Occipital lobe (tissue), 2 donors: Measurements from ENCODE around the gene RIMS3. TPM values are rescaled to one million over a fixed set of nuclear protein-coding genes. Genes with fewer than 3 reads are reported as not detected.
"Not testable (repeated sequence)": the region's sequence is repeated elsewhere in the genome, so short reads cannot be mapped to it uniquely, and the experiment has no call there.

Experiments
- DNase-seq: peaks from one replicate; lab custom pipeline; 2025; lab: John Stamatoyannopoulos, UW
- total RNA-seq: library from RNA; depleted of rRNA; stranded (reverse); fragments of >200 nt; gene quantifications from one replicate; pipeline ENCODE4 v1.2.3, GENCODE V29; 2014

The RIMS3 gene
- total RNA-seq, 1 donor from 2014 or later: 24.6 TPM

- no peak for DNase-seq
Observed at GRCh38 chr1:40633523-40633922, 32.0 kb downstream of the RIMS3 start.

- no peak for DNase-seq
Observed at GRCh38 chr1:40630488-40631223, 34.8 kb downstream of the RIMS3 start.

GRCh38 chr1:40629546-40629945 lies 35.9 kb downstream of the RIMS3 start:
- not testable (repeated sequence) for DNase-seq

- DNase-seq: no peak
Observed at GRCh38 chr1:40628903-40629292, 36.6 kb downstream of the RIMS3 start.

- DNase-seq: no peak
Observed at GRCh38 chr1:40627987-40628902, 37.2 kb downstream of the RIMS3 start.

GRCh38 chr1:40626383-40626770 lies 39.1 kb downstream of the RIMS3 start:
- no peak for DNase-seq

DNA sequence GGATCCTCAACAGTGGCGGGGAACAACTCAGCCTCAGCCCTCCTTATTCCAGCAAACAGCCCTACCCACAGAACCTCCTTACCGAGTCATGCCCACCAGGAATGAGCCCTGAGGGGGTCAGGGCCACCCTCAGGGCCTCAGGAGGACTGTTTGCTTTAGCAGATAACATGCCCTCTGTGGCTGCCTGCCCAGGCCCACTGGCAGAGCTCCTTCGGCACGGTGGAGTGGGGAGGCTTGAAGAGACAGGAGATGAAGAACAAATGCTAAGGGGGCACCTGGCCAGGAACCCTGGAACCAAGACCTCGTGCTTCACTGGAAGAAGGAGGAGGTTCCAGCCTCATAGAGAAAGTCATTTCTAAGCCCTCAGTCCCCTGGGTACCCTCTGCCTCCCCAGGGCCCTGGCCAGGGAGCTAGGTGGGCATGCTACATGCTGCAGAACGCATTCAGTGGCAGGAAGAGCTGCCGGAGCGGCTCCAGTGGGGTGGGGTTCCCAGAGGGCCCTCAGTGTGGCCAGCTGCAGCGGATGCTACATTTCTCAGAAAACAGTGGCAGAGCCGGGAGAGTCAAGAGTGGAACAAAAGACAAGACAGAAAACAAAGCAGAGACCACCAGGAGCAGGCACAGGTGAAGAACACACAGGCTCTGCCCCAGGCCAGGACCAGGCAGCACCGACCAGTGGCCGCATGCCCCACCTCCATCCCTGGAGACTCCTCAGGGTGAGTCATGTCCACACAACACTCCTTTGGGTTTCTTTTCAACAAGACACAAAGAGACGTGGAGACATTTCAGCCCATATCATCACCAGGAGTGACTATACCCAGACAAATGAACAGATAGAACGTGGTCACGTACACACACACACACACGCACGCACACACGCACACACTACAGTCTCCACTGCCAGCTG lies 39.8 kb downstream of the RIMS3 start:
- DNase-seq: no peak

GRCh38 chr1:40625076-40625475 lies 40.4 kb downstream of the RIMS3 start:
- no peak for DNase-seq

DNA sequence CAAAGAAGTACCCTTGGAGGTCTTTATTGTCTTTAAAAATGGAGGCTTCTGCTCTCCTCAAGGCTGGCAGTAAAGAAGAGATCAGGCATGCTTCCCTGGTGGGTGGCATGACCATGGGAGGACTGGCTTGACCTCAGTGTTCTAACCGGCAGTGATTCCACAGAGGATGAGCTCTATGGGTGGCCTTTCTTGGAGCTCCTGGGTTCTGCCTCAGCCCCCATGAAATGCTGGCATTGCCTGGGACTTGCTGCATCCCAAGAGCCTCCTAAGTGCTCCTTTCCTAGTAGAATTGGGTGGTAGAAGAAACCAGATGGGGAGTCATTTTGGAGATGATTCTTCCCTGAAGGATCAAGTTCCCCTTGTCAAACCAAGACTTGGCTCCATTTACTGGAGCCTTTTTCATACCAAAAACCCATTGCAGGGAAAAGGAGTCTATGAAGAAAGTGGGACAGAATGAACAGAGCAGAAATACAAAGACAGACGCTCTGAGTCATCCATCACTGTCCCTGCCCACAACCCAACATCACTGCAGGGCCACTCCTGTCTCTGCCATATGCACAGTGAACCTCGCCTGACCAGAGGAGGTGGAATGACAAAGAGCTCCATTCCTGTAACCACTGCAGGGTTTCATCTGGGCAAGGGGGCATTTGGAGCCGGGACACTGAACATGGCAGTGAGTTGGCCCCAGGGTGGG lies 42.4 kb downstream of the RIMS3 start:
- DNase-seq: peak; percentile 54

DNA sequence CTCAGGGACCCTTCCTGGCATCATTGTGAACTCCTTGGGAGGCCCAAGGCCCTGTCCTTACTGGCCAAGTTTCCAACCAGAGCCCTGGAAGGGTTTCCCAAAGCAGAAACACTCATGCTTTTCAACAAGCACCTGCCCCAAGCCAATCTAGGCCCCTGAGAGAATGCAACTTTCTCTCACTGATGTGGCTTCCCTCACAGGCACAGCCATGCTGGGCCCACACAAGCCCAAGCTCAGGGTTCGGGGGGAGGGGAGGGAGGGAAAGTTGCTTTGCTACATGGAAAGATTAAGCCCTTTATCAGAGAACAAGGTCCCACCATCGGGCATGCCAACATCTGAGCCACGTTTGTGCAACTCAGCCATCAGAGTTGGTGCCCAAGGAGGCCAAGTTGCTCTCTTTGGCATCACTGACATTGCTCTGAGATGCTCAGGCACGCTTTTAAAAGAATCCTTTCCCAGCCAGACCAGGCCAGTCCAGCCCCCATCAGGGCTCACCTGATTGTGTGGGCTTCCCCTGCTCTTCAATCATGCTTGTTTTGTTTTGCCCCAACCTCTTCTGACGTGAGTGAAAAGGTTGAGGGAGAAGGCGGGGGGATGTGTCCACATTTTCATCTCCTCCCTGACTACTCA lies 43.5 kb downstream of the RIMS3 start:
- no peak for DNase-seq

DNA sequence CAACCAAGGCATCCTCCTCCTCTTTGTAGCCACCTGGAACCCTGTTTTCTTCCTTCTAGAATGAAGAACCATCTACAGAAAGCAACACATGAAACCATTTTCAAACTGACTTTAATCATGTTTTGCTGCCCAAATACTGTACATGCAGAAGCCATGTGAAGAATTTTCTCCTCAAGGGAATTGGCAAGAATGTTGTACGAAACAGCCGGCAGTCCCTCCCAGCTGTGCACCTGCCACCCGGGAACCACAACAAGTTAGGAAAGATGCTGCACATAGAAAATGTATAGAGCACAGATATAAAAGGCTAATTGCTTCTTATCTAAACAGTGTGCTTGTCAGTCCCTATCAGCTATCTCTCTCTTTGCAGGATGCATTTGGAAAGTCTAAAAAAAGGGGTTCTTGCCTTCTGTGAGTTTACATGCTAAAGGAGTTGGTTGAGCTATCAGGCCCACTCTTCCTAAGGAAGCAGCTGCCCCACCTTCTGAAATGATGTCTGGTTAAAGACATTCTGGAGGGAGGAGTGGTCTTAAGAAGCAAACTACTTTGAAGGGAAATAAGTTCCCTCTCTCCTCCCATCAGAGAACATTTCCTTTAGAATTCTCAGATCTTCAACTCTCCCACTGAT lies 44.8 kb downstream of the RIMS3 start:
- no peak for DNase-seq

DNA sequence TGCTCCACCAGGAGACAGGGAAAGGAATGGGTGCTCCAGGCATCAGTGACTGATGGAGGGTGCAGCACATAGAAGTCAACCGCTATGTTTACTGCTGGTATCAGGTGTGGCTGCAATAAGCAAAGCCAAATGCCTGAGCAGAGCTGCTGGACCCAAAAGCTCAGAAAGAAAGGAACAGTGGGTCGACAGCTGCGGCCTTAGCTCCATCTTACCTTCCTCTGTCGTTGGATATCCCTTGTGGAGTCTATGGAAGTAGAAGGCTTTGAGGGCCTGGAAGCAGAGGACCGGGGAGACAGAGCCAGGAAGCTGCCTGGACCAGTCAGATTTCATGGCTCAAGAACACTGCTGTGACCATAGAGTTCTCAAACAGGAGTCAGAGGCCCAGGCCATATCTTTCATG lies 45.3 kb downstream of the RIMS3 start:
- DNase-seq: no peak

- no peak for DNase-seq
Observed at GRCh38 chr1:40618108-40618507, 47.4 kb downstream of the RIMS3 start.

DNA sequence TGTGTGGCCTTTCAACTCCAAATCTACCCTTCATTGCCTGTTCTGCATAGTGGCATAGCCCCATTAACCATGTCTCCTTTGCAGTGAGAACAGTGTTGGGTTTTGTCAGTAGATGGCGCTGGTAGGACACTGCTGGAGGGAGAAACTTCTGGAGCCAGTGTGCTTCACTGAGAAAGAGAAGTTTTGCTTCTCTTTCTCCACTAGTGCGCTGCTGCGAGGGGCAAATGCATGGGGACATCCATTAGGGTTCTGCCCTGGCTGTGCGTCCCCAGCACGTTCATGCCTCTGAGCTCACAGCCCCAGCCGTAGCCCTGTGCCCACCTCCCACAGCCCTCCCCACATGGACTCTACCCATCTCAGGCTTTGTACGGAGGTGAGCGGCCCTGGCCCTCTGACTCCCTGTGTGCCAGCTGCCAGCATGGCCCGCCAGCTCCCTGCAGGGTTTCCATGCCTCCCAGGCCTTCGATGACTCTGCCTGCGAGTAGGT lies 53.1 kb downstream of the RIMS3 start:
- peak; percentile 59 for DNase-seq

DNA sequence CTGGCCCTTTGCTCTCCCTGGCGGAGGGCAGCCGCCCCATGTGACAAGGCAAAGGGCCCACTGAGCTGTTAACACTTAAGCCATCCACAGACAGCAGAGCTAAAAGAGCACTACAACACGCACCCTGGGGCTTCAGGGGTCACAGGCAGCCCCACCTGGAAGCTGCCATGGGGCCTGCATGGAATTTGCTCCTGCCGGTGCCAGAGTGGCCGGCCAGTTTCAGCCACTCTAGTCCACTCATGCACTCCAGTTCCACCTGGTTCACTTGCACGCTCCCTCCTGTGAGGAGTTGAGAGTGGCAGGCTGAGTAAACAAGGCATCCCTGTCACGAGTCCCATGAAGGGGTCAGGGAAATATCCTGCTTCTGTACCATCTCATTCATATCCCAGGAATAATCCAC lies 55.3 kb downstream of the RIMS3 start:
- DNase-seq: no peak

DNA sequence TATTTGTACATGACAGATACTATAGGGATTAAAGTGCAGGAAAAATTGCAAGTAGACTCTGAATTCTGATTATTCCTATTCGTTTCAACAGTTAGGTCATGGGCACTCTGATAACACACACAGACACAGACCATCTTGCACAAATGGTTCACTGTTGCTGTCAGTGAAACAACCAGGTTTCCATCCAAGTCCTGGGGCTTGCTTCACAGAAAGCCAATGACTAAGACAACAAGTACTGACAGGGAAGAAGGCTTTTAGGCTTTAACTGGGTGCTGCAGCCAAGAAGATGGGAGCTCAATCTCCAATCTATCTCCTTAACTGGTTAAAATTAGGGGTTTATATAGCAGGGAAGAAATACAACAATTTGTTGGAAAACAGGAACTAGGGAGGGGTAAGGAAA lies 57.6 kb downstream of the RIMS3 start:
- DNase-seq: no peak

DNA sequence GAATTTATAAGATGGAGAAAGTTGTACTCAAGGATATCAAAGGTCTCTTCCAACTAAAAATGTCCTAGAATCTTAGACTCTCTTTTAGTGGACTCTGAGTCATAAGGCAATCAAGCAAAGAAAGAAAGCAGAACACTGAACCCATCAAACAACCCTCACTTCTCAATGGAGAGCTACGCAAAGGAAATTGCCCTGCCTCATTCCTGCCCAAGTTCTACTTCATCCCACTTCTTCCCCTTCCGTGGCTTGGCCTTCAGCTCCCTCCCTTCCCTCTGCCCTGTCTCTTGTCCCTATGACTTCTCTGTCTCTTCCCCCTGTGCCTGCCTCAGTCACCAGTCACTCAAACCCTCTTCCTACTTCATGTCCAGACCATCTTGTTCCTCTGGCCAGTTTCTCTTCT lies 58.5 kb downstream of the RIMS3 start:
- no peak for DNase-seq

DNA sequence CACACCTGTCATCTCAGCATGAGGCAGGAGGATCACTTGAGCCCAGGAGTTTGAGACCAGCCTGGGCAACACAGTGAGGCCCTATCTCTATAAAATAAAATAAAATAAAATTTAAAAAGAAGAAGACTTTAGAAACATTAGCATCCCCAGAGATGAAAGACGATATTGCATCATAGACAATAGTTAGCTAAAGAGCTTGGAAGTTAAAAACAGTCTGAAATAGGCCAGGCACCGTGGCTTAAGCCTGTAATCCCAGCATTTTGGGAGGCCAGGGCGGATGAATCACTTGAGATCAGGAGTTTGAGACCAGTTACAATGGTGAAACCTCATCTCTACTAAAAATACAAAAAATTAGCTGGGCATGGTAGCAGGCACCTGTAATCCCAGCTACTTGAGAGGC lies 59.3 kb downstream of the RIMS3 start:
- DNase-seq: no peak

DNA sequence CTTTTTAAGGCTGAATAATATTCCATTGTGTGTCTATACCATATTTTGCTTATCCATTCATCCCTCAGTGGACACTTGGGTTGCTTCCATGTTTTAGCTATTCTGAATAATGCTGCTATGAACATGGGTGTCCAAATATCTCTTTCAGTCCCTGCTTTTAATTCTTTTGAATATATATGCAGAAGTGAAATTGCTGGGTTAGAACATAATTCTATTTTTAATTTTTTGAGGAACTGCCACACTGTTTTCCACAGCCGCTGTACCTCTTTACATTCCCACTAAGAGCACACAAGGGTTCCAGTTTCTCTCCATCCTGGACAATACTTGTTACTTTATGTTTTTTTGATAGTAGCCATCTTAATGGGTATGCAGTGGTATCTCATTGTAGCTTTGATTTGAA lies 65.6 kb downstream of the RIMS3 start:
- no peak for DNase-seq

DNA sequence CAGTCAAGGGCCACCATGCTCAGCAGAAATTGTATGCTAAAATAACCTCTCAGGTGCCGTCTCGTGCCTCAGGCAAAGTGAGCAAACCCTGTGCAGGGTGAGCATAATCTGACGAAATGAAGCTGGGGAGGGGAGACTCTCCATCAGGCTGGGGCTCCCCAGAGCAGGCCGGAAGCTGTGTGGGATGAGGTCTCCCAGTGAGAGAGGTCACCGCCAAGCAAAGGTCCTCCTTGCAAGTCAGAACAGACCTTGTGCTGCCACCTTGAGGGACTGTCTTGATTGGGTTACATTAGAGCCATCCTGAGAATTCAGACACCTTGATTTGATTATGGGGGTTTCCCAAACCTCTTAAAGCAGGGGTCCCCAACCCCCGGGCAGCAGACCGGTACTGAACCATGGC lies 69.9 kb downstream of the RIMS3 start:
- no peak for DNase-seq
